CD4-positive, alpha-beta T cell (primary cell): ENCODE results near the gene SRGAP1. TPM values are rescaled to one million over a fixed set of nuclear protein-coding genes. Genes with fewer than 3 reads are reported as not detected.

Experiments used
- ATAC-seq: fragments of 200-7000 bp; cut with Tn5 transposase; one replicate; pipeline ENCODE4 v1.10.0; 2022; ENCODE audit warnings: mild to moderate bottlenecking; ENCODE audit not compliant: poor library complexity
- CTCF ChIA-PET: fragments of 350-600 bp; sonication (Branson Sonifier 250); formaldehyde crosslinking; loops from one replicate; lab custom pipeline; 2021; ENCODE audit warnings: antibody characterized with exemption, inconsistent platforms; lab: Charles Lee
- POLR2A ChIA-PET: fragments of 350-600 bp; sonication (Branson Sonifier 250); formaldehyde crosslinking; loops from one replicate; lab custom pipeline; 2021; ENCODE audit warnings: antibody characterized with exemption, inconsistent platforms; lab: Charles Lee
- DNase-seq, 14 experiments: peaks; one replicate each; pipeline ENCODE4 v3.0.0-alpha.2; 2013 to 2020; ENCODE audit warnings: mixed read lengths in 2 of 14
- H3K27ac ChIP-seq, 2 donors: one replicate each; pipeline versions ENCODE4 v1.5.1 to v1.7.0; 2013; ENCODE audit warnings: low read length in 2 of 2, low read depth in 1 of 2, mild to moderate bottlenecking in 1 of 2
- H3K27me3 ChIP-seq, 2 experiments: 1 replicate in 1 of 2; 2 replicates in 1 of 2; pipeline versions ENCODE4 v1.6.1 to v1.7.0; 2013; ENCODE audit warnings: low read length in 2 of 2, control low read depth in 1 of 2, mild to moderate bottlenecking in 1 of 2, moderate library complexity in 1 of 2; ENCODE audit not compliant: insufficient read depth in 2 of 2, control insufficient read depth in 1 of 2
- H3K36me3 ChIP-seq: one replicate; pipeline ENCODE4 v1.6.1; 2013; ENCODE audit warnings: low read length, control low read depth; ENCODE audit not compliant: insufficient read depth
- H3K4me1 ChIP-seq: one replicate; pipeline ENCODE4 v1.6.1; 2013; ENCODE audit warnings: low read length, control low read depth; ENCODE audit not compliant: insufficient read depth
- H3K4me3 ChIP-seq: one replicate; pipeline ENCODE4 v1.5.1; 2013; ENCODE audit warnings: mild to moderate bottlenecking, low read length, moderate library complexity
- H3K9me3 ChIP-seq, 2 experiments: 1 replicate in 1 of 2; 2 replicates in 1 of 2; pipeline versions ENCODE4 v1.6.1 to v1.7.0; 2013; ENCODE audit warnings: low read length in 2 of 2, mild to moderate bottlenecking in 2 of 2, control low read depth in 1 of 2, moderate library complexity in 1 of 2; ENCODE audit not compliant: control insufficient read depth in 1 of 2, insufficient read depth in 1 of 2
- H3K27ac Mint-ChIP-seq: one replicate; pipeline ENCODE4 v1.8.0; 2020; ENCODE audit warnings: mixed read lengths
- H3K27me3 Mint-ChIP-seq: one replicate; pipeline ENCODE4 v1.8.0; 2021; ENCODE audit warnings: mixed read lengths
- H3K36me3 Mint-ChIP-seq: one replicate; pipeline ENCODE4 v1.8.0; 2021; ENCODE audit warnings: low read depth, mixed read lengths
- H3K4me1 Mint-ChIP-seq: one replicate; pipeline ENCODE4 v1.8.0; 2021; ENCODE audit warnings: low read depth, mixed read lengths
- H3K4me3 Mint-ChIP-seq: one replicate; pipeline ENCODE4 v1.8.0; 2020; ENCODE audit warnings: mild to moderate bottlenecking, mixed read lengths
- H3K9me3 Mint-ChIP-seq: one replicate; pipeline ENCODE4 v1.8.0; 2020; ENCODE audit warnings: mixed read lengths
- CTCF ChIP-seq: fragments of 200-600 bp; IDR thresholded peaks from one replicate; pipeline ENCODE4 v1.8.0; 2022; ENCODE audit warnings: antibody characterized with exemption, mild to moderate bottlenecking
- intact Hi-C, 2 experiments: fragments of 100-400 bp; cut with DNase I in 1 of 2; cut with micrococcal nuclease in 1 of 2; formaldehyde crosslinking; loops; one replicate each; pipeline versions ENCODE4 v1.15.1 to v1.9.0; 2023 to 2025; cut with DNase I, micrococcal nuclease
- total RNA-seq, 174 experiments: library from RNA in 2 of 174; stranded (reverse) in 2 of 174; gene quantifications; one replicate each; pipeline ENCODE4 v1.2.3 and lab custom pipeline; 2021 to 2026

The SRGAP1 gene
- total RNA-seq, 2 experiments from 2014 or later = 0.03 TPM; not detected in 1

- Mint-ChIP-seq H3K27me3 (no peaks in the 10 kb centered on the region), H3K4me3 (no peak overlapping the region), H3K9me3 (no peaks in the 10 kb centered on the region), H3K4me1 (no peaks in the 10 kb centered on the region), H3K27ac (no peak overlapping the region), H3K36me3 (no peaks in the 10 kb centered on the region)
- no peak for TF ChIP-seq CTCF
- Histone ChIP-seq H3K27me3 (peaks cover 0 to 3% of the 10 kb centered on the region in 2 experiments), H3K27ac (no peak overlapping the region), H3K4me1 (no peaks in the 10 kb centered on the region), H3K36me3 (no peaks in the 10 kb centered on the region), H3K9me3 (no peaks in the 10 kb centered on the region), H3K4me3 (no peak overlapping the region)
- ChIA-PET POLR2A (no interaction called here), CTCF (no interaction called here)
- ATAC-seq (no peak), DNase-seq (no peak)
- intact Hi-C loops = no loop called here
These were observed 114.5 kb downstream of the SRGAP1 start for GRCh38 chr12:63958876-63959580.

GRCh38 chr12:63961048-63961447 lies 116.5 kb downstream of the SRGAP1 start:
- Histone ChIP-seq H3K27me3 (peaks cover 0 to 3% of the 10 kb centered on the region in 2 experiments), H3K36me3 (no peaks in the 10 kb centered on the region), H3K4me3 (no peak overlapping the region), H3K9me3 (no peaks in the 10 kb centered on the region), H3K27ac (no peak overlapping the region), H3K4me1 (no peaks in the 10 kb centered on the region)
- H3K36me3 Mint-ChIP-seq = no peaks in the 10 kb centered on the region
- H3K9me3 Mint-ChIP-seq = no peaks in the 10 kb centered on the region
- POLR2A ChIA-PET = no interaction called here
- H3K4me1 Mint-ChIP-seq = no peaks in the 10 kb centered on the region
- intact Hi-C loops = no loop called here
- ATAC-seq = no peak
- no peak for TF ChIP-seq CTCF
- H3K27me3 Mint-ChIP-seq = no peaks in the 10 kb centered on the region
- no peak overlapping the region for H3K4me3 Mint-ChIP-seq
- no peak overlapping the region for H3K27ac Mint-ChIP-seq
- CTCF ChIA-PET = no interaction called here
- no peak for DNase-seq

- ATAC-seq = no peak
These were observed 117.0 kb downstream of the SRGAP1 start for GRCh38 chr12:63961543-63961942.

More at GRCh38 chr12:63961543-63961942, 117.0 kb downstream of the SRGAP1 start:
- Mint-ChIP-seq H3K4me3 (no peak overlapping the region), H3K4me1 (no peaks in the 10 kb centered on the region), H3K36me3 (no peaks in the 10 kb centered on the region), H3K27me3 (no peaks in the 10 kb centered on the region), H3K27ac (no peak overlapping the region), H3K9me3 (no peaks in the 10 kb centered on the region)
- Histone ChIP-seq H3K27ac (no peak overlapping the region), H3K27me3 (peaks cover 0 to 3% of the 10 kb centered on the region in 2 experiments), H3K4me1 (no peaks in the 10 kb centered on the region), H3K9me3 (no peaks in the 10 kb centered on the region), H3K4me3 (no peak overlapping the region), H3K36me3 (no peaks in the 10 kb centered on the region)
- DNase-seq = no peak
- CTCF ChIA-PET = no interaction called here
- TF ChIP-seq CTCF = no peak
- intact Hi-C loops = no loop called here
- POLR2A ChIA-PET = no interaction called here
